8988T (cell line): ENCODE results near the gene VRTN.
"Not testable (repeated sequence)": the region's sequence is repeated elsewhere in the genome, so short reads cannot be mapped to it uniquely, and the experiment has no call there.

ENCODE experiments used
- DNase-seq: peaks from one replicate; pipeline ENCODE4 v3.0.0; 2011

Gene VRTN

GRCh38 chr14:74349757-74350156 is 1.5 kb downstream of the VRTN start:
- DNase-seq: no peak

DNA sequence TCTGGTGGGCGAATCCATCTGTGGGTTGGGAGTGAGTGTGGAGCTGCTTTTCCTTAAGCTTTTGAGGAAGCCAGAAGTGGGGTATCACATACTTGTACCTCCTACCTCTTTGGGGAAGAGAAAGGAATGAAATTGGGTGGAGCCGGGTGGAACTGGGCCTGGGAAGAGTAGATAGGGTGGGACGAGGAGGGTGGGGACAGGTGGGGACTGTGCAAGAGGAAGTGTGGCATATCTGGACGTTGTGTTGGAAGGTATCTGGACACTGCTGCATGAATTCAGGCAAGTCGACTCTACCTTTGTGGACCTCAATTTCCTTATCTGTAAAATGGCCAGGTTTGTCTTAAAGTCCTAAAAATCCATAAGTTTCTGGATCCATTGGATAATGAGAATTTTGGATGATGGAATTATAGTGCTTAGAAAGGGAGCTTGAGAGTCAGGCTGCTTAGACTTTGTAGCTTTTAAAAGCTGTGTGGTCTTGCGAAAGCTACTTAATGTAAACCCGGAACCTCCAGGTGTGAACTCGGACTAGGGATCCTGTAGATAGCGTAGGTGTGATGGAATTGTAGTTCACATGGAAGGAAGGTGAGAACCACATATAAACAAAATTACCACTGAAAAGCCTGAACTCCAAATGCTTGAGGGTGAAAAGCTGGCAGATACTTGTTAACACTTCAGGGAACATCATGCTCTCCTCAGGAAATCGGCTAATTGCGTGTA is 2.1 kb downstream of the VRTN start:
- DNase-seq: no peak

- no peak for DNase-seq
These were observed 2.7 kb downstream of the VRTN start for GRCh38 chr14:74350928-74351323.

- DNase-seq: no peak
These were observed 8.8 kb downstream of the VRTN start for GRCh38 chr14:74356892-74357575.

DNA sequence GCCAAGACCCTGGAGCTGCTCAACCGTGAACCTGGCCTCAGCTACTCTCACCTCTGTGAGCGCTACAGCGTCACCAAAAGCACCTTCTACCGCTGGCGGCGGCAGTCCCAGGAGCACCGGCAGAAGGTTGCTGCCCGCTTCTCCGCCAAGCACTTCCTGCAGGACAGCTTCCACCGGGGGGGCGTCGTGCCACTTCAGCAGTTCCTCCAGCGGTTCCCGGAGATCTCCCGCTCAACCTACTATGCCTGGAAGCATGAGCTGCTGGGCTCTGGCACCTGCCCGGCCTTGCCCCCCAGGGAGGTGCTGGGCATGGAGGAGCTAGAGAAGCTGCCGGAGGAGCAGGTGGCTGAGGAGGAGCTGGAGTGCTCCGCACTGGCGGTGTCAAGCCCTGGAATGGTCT is 9.3 kb downstream of the VRTN start:
- DNase-seq: no peak

GRCh38 chr14:74358176-74358829 is 10.0 kb downstream of the VRTN start:
- DNase-seq: no peak

- DNase-seq: no peak
These were observed 11.9 kb downstream of the VRTN start for GRCh38 chr14:74360163-74360562.

GRCh38 chr14:74362361-74362915 is 14.2 kb downstream of the VRTN start:
- peak; percentile 70 for DNase-seq

DNA sequence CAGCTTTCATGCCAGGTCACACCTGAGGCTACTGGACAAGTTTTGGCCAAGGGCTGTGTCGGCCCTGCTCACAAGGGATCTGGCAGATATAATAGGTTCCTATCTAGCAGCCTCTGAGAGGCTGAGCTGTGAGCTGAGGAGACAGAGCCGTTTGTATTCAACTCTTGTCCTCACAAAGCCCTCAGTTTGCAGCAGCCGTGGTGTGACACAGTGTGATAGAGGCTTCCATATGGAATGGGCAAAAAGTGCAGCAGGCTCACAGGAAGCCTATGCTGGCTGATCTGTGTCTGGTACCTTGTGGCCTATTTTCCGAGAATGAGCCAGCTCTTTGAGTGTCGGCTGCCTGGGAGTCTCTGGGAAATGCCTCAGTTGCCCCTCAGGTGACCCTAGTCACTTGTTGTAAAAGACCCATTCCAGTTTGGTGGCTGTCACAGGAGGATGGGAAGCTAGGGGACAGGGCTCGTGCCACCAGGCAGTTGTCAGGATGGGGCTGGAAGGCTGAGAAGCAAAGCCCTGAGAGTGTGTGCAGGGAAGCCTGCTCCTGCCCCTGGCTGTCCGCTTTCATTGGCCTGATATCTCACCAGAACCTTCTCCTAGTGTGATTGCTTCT is 16.1 kb downstream of the VRTN start:
- DNase-seq: no peak

- no peak for DNase-seq
These were observed 19.8 kb downstream of the VRTN start for GRCh38 chr14:74368026-74368425.

- no peak for DNase-seq
These were observed 20.2 kb downstream of the VRTN start for GRCh38 chr14:74368441-74368840.

DNA sequence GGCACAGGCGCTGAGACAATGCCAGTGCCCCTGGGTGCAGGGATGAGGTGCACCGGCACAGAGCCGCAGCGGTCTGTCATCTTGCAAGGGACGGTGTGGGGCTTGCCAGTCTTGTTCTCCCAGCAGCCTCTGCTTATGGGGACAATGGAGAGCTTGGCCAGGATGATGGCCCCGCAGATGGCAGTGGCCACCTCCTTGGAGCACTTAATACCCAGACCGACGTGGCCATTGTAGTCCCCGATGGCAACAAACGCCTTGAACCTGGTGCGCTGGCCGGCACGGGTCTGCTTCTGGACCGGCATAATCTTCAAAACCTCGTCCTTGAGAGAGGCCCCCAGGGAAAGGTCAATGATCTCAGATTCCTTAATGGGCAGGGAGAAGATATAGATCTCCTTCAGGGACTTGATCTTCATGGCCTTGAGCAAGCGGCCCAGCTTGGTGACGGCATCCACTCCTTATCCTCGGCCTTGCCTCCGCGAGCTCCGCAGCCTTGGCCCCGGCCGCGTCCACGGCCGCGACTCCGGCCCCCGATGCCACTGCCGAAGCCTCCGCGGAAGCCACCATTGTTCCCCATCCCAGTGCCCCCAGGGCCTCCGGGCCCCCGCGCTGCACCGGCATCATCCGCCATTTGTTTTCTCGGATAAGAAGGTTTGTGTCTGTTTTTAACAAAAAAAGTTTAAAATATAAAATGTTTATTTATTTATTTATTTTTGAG is 29.9 kb downstream of the VRTN start:
- no peak for DNase-seq

- no peak for DNase-seq
These were observed 31.9 kb downstream of the VRTN start for GRCh38 chr14:74380172-74380571.

GRCh38 chr14:74380845-74381244 is 32.6 kb downstream of the VRTN start:
- no peak for DNase-seq

DNA sequence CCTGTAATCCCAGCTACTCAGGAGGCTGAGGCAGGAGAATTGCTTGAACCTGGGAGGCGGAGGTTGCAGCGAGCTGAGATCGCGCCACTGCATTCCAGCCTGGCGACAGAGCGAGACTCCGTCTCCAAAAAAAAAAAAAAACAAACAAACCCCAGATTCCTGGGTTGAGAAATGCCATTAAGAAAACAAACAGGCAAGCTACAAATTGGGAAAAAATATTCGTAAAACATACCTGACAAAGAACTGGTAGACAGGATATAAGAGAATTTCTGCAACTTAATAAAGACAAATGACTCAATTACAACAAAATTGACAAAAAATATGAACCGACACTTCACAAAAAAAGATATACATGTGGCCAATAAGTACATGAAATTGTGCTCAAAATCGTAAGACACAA is 33.3 kb downstream of the VRTN start:
- not testable (repeated sequence) for DNase-seq

DNA sequence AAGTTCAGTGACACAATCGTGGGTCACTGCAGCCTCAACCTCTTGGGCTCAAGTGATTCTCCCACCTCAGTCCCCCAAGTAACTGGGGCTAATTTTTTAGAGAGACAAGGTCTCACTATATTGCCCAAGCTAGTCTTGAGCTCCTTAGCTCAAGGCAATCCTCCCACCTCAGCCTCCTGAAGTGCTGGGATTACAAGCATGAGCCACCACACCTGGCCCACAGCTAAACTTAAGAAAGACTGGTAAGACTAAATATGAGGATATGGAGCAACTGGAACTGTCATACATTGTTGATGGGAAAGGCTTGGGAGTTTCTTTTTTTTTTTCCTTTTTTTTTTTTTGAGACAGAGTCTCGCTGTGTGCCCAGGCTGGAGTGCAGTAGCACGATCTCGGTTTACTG is 34.0 kb downstream of the VRTN start:
- no peak for DNase-seq

DNA sequence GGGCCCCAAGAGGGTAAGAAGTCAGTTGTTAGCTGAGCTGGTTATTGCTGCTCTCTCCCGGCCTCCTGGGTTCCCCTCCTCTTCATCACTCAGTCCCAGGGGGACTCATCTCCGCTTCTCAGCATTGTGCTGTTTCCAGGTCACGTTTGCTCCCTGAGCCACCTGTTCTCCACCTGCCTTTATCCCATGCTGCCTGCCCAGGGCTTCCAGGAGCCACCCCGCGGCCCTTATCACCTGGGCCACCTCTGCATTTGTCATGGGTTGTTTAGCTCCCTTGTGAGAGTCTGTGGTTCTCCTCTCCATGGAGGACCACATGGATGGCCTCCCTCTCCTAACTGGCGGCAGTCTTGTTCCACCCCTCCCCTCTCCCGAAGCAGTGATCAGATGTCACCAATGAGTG is 41.7 kb downstream of the VRTN start:
- DNase-seq: no peak

DNA sequence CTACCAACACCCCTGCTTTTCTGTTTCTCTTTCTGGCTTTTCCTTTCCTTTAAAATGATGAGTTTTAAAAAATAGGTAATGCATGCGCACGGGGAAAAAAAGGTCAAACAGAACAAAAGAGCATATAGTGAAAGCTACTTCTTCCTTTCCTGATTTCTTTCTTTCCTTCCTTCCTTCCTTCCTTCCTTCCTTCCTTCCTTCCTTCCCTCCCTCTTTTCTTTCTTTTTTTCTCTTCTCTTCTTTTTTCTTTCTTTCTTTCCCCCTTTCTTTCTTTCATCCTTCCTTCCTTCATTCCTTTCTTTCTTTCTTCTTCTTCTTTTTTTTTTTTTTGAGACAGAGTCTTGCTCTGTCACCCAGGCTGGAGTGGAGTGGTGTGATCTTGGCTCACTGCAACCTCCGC is 42.2 kb downstream of the VRTN start:
- not testable (repeated sequence) for DNase-seq

DNA sequence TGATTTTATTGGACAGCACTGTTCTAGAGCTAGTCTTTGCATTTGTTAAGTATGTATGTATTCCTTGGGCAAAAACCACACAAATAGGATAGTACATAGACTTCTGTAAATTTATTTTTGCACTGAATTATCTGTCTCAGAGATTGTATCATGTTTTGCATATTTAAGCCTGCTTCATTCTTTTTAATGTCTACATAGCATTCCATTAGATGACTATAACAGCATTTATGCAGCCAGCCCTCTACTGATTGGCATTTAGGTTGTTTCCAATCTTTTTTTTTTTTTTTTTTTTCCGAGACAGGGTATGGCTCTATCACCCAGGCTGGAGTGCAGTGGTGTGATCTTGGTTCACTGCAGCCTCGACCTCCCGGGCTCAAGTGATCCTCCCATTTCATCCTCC is 43.2 kb downstream of the VRTN start:
- no peak for DNase-seq

GRCh38 chr14:74392616-74393570 is 44.6 kb downstream of the VRTN start:
- no peak for DNase-seq

GRCh38 chr14:74394549-74394948 is 46.3 kb downstream of the VRTN start:
- DNase-seq: no peak

DNA sequence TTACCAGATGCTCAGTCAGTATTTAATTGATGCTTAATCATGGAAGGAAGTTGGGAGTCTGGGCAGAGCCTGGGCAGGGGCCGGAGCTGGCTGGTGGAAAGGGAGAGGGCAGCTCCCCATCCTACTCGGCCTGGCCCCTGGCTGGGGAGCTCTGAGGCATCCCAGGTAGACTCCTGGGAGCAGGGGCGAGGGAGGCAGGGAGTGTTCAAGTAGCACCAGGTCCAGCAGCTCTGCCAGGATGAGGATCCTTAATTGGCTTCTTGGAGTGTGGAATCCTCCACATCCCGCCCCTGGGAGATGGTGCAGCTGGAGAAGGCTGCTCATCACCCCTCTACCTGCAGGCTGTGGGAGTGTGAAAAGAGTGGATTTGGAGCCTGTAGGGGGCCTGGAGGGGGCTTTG is 46.8 kb downstream of the VRTN start:
- no peak for DNase-seq
